ENCODE measurements around the gene TBXAS1. TPM values are rescaled to one million over a fixed set of nuclear protein-coding genes. Genes with fewer than 3 reads are reported as not detected.

TBXAS1 gene
- not detected for total RNA-seq (ENCODE audit: unreplicated experiment)
- long read RNA-seq, partial matches to known transcripts, result 0 of 1 reads
- long read RNA-seq, other reads (novel, unspliced or antisense), result 1 of 1 reads

DNA sequence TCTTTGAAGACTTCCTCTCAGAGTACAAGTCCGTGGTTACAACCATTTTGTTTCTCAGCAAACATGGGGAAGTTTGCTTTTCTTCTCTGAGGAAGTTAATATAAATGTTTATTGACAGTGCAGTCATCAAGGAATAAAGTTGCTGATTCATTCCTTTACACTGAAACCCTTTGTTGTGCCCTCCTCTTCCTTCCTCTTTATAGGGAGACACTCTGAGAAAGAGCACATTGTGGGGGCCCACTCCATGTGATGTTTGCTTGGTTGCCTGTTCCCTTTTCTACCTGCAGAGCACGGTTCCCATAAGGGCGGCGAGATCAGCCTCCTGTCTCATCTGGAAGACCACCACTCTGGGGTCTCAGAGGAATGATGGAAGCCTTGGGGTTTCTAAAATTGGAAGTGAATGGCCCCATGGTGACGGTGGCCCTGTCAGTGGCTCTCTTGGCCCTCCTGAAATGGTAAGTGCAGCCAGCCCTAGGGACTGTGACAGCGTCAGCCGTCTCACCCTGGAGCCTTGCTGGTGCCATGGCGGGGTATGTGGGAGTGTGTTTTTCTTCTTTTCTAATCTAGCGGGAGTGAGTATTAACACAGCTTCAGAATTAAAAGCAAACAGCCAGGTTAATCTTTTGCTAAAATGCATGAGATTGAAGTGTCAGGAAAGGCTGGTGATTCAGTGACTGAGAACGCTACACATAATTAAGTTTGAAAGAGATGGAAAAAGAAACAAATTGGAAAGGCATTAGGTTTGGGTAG lies at the start of gene TBXAS1:
TSS of gene TBXAS1 (plus strand) at position 240 of the 750 bp plus-strand sequence. CDS start at position 367, 127 bp downstream.
- peaks cover 2% of the 10 kb centered on the region for H3K4me1 Mint-ChIP-seq (ENCODE audit: low read depth, unreplicated experiment)
- no peak within 1 kb of the TSS for H3K4me3 Mint-ChIP-seq (ENCODE audit: unreplicated experiment)
- H3K27me3 Mint-ChIP-seq (ENCODE audit: unreplicated experiment), result peaks cover 4% of the 10 kb centered on the region

DNA sequence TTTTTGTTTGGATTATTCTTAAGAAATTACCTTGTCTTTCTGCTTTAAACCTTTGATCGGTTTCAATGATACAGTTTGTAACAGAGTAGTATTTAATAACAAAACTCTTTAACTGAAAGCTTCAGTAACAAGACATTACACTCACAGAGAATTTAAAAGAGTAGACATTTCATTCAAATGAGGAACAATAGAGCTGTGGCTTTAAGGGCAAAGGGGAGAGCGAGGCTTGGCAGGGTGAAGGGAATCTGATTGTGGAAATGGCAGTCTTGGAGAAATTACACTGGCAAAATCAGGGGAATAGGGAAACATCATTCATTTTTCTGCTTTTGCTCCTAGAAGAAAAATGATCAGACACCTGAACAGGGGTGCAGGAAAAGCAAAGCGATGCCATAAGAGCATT lies 46.1 kb upstream of the TBXAS1 start:
- TF ChIP-seq, protein P1, sequence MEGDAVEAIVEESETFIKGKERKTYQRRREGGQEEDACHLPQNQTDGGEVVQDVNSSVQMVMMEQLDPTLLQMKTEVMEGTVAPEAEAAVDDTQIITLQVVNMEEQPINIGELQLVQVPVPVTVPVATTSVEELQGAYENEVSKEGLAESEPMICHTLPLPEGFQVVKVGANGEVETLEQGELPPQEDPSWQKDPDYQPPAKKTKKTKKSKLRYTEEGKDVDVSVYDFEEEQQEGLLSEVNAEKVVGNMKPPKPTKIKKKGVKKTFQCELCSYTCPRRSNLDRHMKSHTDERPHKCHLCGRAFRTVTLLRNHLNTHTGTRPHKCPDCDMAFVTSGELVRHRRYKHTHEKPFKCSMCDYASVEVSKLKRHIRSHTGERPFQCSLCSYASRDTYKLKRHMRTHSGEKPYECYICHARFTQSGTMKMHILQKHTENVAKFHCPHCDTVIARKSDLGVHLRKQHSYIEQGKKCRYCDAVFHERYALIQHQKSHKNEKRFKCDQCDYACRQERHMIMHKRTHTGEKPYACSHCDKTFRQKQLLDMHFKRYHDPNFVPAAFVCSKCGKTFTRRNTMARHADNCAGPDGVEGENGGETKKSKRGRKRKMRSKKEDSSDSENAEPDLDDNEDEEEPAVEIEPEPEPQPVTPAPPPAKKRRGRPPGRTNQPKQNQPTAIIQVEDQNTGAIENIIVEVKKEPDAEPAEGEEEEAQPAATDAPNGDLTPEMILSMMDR (IDR thresholded peaks at IDR 0.05; ENCODE audit: partially characterized antibody, unreplicated experiment), result no peak
- H3K27me3 Mint-ChIP-seq (ENCODE audit: unreplicated experiment), result peaks cover 7% of the 10 kb centered on the region
- no peak for DNase-seq
- no peak overlapping the region for H3K27ac Mint-ChIP-seq (ENCODE audit: unreplicated experiment)
- no peaks in the 10 kb centered on the region for H3K36me3 Mint-ChIP-seq (ENCODE audit: unreplicated experiment)
- H3K4me1 Mint-ChIP-seq (ENCODE audit: low read depth, unreplicated experiment), result no peaks in the 10 kb centered on the region
- H3K4me3 Mint-ChIP-seq (ENCODE audit: unreplicated experiment), result no peak overlapping the region
- H3K9me3 Mint-ChIP-seq (ENCODE audit: unreplicated experiment), result peaks cover 4% of the 10 kb centered on the region

More for the DNA sequence above, at the start of gene TBXAS1:
- peaks cover 4% of the 10 kb centered on the region for H3K36me3 Mint-ChIP-seq (ENCODE audit: unreplicated experiment)
- TF ChIP-seq, protein P1 (IDR thresholded peaks at IDR 0.05; ENCODE audit: partially characterized antibody, unreplicated experiment), result no peak
- DNase-seq, result no peak
- no peaks in the 10 kb centered on the region for H3K9me3 Mint-ChIP-seq (ENCODE audit: unreplicated experiment)
- no peak within 1 kb of the TSS for H3K27ac Mint-ChIP-seq (ENCODE audit: unreplicated experiment)

DNA sequence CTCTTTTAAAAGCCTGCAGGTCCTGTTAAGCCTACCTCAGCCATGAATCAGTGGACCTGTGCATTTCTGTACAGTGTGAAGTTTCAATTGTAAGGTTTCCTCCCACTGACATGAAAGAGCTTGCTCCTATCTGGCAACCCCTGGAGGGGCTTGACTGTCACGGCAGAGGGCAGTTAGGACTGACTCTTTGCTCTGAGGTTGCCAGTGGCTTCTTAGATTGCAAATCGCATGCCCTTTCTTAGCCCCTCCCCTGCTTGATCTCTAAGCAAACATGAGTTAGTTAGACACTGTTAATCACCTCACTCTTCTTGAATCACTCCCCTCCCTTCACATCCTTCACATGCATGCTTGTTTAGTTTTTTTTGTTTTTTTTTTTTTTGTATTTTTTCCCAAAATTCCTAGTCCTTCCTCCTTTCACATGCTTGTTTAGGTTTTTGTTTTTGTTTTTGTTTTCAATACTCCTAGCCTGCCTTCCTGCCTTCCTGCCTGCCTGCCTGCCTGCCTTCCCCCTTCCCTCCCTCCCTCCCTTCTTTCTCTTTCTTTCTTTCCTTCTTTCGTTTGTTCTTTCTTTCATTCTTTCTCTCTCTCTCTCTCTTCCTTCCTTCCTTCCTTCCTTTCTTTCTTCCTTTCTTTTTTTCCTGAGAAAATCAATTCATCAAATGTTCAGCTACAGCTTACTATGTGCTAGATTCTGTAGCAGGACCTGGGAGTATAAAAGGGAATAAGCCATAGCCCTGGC lies 45.2 kb upstream of the TBXAS1 start:
- TF ChIP-seq, protein P1 (IDR thresholded peaks at IDR 0.05; ENCODE audit: partially characterized antibody, unreplicated experiment), result no peak
- Mint-ChIP-seq H3K27ac (ENCODE audit: unreplicated experiment) (no peak overlapping the region), H3K9me3 (ENCODE audit: unreplicated experiment) (no peaks in the 10 kb centered on the region), H3K4me3 (ENCODE audit: unreplicated experiment) (no peak overlapping the region), H3K36me3 (ENCODE audit: unreplicated experiment) (no peaks in the 10 kb centered on the region), H3K4me1 (ENCODE audit: low read depth, unreplicated experiment) (no peaks in the 10 kb centered on the region), H3K27me3 (ENCODE audit: unreplicated experiment) (peaks cover 4% of the 10 kb centered on the region)
- DNase-seq, result no peak

DNA sequence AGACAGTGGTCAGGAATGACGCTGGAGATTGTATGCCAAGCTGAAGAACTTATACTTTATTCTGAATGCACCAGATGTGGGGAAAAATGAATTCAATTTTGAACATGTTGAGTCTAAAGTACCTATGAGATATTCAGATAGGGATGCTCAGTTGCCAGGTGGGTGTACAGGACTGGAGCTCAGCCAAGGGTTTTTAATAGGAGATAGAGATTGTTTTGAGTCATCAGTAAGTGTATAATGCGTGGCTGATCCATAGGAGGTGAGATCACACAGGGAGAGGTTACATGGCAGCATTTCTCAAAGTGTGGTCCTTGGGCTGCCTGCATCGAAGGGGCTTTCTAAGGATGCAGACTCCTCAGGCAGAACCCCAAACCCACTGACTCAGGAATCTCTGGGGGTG lies 44.4 kb upstream of the TBXAS1 start:
- H3K27me3 Mint-ChIP-seq (ENCODE audit: unreplicated experiment), result peaks cover 4% of the 10 kb centered on the region
- no peak overlapping the region for H3K27ac Mint-ChIP-seq (ENCODE audit: unreplicated experiment)
- TF ChIP-seq, protein P1 (IDR thresholded peaks at IDR 0.05; ENCODE audit: partially characterized antibody, unreplicated experiment), result no peak
- no peaks in the 10 kb centered on the region for H3K4me1 Mint-ChIP-seq (ENCODE audit: low read depth, unreplicated experiment)
- no peak overlapping the region for H3K4me3 Mint-ChIP-seq (ENCODE audit: unreplicated experiment)
- DNase-seq, result no peak
- no peaks in the 10 kb centered on the region for H3K9me3 Mint-ChIP-seq (ENCODE audit: unreplicated experiment)
- H3K36me3 Mint-ChIP-seq (ENCODE audit: unreplicated experiment), result no peaks in the 10 kb centered on the region

Data from glutamatergic neuron (in vitro differentiated cells).